Body of pancreas (tissue), 4 donors: Measurements from ENCODE around the gene ELOVL3. TPM values are rescaled to one million over a fixed set of nuclear protein-coding genes. Genes with fewer than 3 reads are reported as not detected.

Experiments
- ATAC-seq: fragments of 150-250 bp; one replicate; pipeline ENCODE4 v1.9.1; 2016
- DNase-seq, 4 donors: peaks; one replicate each; pipeline ENCODE4 v3.0.0-alpha.2; 2019
- H3K27ac ChIP-seq, 4 donors: fragments of 200-600 bp; sonication (generic); 1 replicate in 3 of 4; 2 replicates in 1 of 4; pipeline versions ENCODE4 v1.5.1 to v1.6.1; 2016 to 2019; ENCODE audit warnings: mild to moderate bottlenecking in 1 of 4, mixed read lengths in 1 of 4, moderate library complexity in 1 of 4
- H3K27me3 ChIP-seq, 2 donors: fragments of 200-600 bp; sonication (generic); one replicate each; pipeline ENCODE4 v1.6.0; 2016; ENCODE audit warnings: mild to moderate bottlenecking in 1 of 2
- H3K36me3 ChIP-seq, 2 donors: fragments of 200-600 bp; sonication (generic); replicated peaks in 1 of 2; 2 replicates each; pipeline ENCODE4 v1.5.1; 2016; ENCODE audit warnings: low read depth in 2 of 2; ENCODE audit not compliant: insufficient read depth in 1 of 2
- H3K4me1 ChIP-seq: fragments of 200-600 bp; sonication (generic); one replicate; pipeline ENCODE4 v1.6.0; 2016
- H3K4me3 ChIP-seq, 2 donors: fragments of 200-600 bp; sonication (generic); 1 replicate in 1 of 2; 2 replicates in 1 of 2; pipeline ENCODE4 v1.5.1; 2016 to 2019
- H3K9me3 ChIP-seq, 3 donors: fragments of 200-600 bp; sonication (generic); 1 replicate in 2 of 3; 2 replicates in 1 of 3; pipeline ENCODE4 v1.5.1; 2016
- POLR2A ChIP-seq, 3 donors: fragments of 450-650 bp; IDR thresholded peaks; one replicate each; pipeline ENCODE4 v1.6.1; 2016; ENCODE audit warnings: antibody characterized with exemption in 3 of 3, mild to moderate bottlenecking in 2 of 3
- WGBS, 2 donors: methylation state at CpG; one replicate each; pipeline ENCODE4 v1.1.5; 2017; 5-methylcytosine and 5-hydroxymethylcytosine counted together
- intact Hi-C: fragments of 100-400 bp; cut with DNase I; formaldehyde crosslinking; loops from one replicate; pipeline ENCODE4 v1.15.1; 2023
- total RNA-seq, 2 donors: library from RNA; depleted of rRNA; stranded (reverse); fragments of >200 nt; gene quantifications; one replicate each; pipeline ENCODE4 v1.1.0, GENCODE V29; 2016
- TF ChIP-seq, protein P1 (sequence below), 7 experiments: fragments of 450-650 bp in 4 of 7; fragments of 200-600 bp in 3 of 7; sonication (generic) in 3 of 7; IDR thresholded peaks; one replicate each; pipeline ENCODE4 v1.5.1; 2016 to 2019; ENCODE audit warnings: antibody characterized with exemption in 7 of 7

Gene ELOVL3
- total RNA-seq, 2 donors from 2014 or later: not detected

DNA sequence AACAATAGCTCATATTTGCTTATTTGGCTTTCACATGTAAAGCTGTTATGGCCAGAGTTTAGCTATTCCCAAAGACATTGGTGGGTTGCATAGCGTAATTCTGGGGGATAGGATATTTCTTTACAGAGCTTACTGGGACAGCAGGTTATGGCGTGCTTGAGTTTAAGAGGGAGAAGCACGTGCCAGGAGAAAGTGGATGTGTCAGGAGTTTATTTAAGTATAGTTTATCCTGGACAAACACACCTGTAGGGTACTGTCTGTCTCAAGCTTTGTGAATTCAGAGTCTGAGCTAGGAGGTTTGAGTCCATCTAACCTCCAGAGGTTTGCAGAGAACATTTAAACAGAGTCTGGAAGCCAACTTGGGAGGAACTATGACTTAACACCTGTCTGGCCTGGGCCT lies 40.6 kb downstream of the ELOVL3 start:
- Histone ChIP-seq H3K27ac (peak overlapping the region in 1 of 4 donors; percentile 3), H3K9me3 (no peaks in the 10 kb centered on the region), H3K27me3 (no peaks in the 10 kb centered on the region), H3K4me3 (no peak overlapping the region), H3K36me3 (peaks cover 0 to 2% of the 10 kb centered on the region in 2 donors), H3K4me1 (peaks cover 31% of the 10 kb centered on the region)
- TF ChIP-seq, protein P1, sequence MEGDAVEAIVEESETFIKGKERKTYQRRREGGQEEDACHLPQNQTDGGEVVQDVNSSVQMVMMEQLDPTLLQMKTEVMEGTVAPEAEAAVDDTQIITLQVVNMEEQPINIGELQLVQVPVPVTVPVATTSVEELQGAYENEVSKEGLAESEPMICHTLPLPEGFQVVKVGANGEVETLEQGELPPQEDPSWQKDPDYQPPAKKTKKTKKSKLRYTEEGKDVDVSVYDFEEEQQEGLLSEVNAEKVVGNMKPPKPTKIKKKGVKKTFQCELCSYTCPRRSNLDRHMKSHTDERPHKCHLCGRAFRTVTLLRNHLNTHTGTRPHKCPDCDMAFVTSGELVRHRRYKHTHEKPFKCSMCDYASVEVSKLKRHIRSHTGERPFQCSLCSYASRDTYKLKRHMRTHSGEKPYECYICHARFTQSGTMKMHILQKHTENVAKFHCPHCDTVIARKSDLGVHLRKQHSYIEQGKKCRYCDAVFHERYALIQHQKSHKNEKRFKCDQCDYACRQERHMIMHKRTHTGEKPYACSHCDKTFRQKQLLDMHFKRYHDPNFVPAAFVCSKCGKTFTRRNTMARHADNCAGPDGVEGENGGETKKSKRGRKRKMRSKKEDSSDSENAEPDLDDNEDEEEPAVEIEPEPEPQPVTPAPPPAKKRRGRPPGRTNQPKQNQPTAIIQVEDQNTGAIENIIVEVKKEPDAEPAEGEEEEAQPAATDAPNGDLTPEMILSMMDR (IDR thresholded peaks at IDR 0.05): no peak
- TF ChIP-seq POLR2A (IDR thresholded peaks at IDR 0.05): no peak
- intact Hi-C loops: no loop called here
- DNase-seq (no peak), ATAC-seq (no peak)
- WGBS, 2 donors: 87 to 88% methylated on average over 3 of the region's 3 CpGs

DNA sequence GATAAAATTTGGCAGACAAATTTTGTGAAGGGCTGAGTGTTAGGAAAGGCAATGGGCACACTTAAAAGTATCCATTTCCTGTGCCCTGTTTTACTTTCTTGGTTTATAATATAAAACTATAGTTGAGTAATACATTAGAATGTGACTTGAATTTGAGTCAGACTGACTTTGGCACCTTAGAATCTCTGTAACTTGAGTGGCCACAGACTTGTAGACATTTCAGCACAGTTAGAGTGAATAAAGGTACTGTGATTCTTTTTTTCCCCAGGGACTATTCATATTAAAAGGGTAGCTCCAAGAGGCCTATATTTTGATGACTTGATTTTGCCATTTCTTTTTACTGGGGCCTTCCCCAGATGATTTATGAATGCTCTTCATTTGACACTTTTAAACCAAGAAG lies 41.6 kb downstream of the ELOVL3 start:
- TF ChIP-seq, protein P1 (IDR thresholded peaks at IDR 0.05): no peak
- no peak for TF ChIP-seq POLR2A (IDR thresholded peaks at IDR 0.05)
- no peak for DNase-seq
- ATAC-seq: no peak
- peaks cover 22% of the 10 kb centered on the region for H3K4me1 ChIP-seq
- no peaks in the 10 kb centered on the region for H3K36me3 ChIP-seq
- H3K27me3 ChIP-seq: no peaks in the 10 kb centered on the region
- H3K27ac ChIP-seq: no peak overlapping the region
- no peaks in the 10 kb centered on the region for H3K9me3 ChIP-seq
- H3K4me3 ChIP-seq: no peak overlapping the region
- intact Hi-C loops: no loop called here

DNA sequence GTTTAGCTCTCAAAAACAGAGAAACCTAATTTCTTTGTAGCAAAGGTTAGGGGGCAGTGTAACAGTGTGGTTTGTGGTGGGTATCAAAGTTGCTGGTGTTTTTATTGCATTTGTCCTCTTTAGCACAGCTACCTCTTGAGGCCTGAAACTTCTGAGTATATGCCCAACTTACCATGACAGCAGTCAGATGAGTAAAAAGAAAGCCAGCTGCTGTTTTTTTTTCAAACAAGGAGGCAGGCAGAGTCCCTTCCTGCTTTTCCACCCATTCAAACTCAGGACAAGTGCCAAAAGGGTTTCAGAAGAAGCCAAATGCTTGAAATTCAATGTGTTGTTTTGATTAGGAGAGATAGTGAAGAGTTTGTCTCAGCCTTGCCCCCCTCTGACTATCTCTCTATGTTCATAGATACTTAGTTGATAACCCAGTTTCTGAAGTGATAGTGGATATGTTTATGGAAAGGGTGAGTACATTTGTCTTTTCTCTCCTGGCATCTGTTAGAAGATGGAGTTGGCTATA lies 42.3 kb downstream of the ELOVL3 start:
- DNase-seq: no peak
- TF ChIP-seq, protein P1 (IDR thresholded peaks at IDR 0.05): no peak
- no peak for TF ChIP-seq POLR2A (IDR thresholded peaks at IDR 0.05)
- Histone ChIP-seq H3K36me3 (no peaks in the 10 kb centered on the region), H3K4me1 (peaks cover 15% of the 10 kb centered on the region), H3K27me3 (no peaks in the 10 kb centered on the region), H3K27ac (no peak overlapping the region), H3K9me3 (no peaks in the 10 kb centered on the region), H3K4me3 (no peak overlapping the region)
- no peak for ATAC-seq
- intact Hi-C loops: no loop called here

DNA sequence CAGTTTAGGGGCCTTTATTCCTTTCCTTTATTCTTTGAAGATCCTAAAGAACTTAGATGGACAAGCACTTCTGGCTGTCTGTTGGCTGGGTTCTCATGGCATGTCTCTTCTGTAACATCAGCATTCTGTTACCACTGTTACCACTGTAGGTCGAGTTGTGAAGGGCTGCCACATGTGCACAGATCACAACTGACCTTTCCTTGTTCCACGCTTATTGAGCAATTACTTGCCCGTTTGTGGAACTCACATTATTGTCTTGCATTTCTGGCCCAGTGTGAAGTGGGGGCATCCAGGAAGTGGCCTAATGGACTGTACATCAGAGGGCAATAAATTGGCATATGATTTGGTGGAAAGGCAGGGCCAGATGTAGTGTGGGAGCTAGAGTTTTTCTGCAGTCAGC lies 42.9 kb downstream of the ELOVL3 start:
- 43 to 52% methylated on average over 3 of the region's 3 CpGs for WGBS, 2 donors
- Histone ChIP-seq H3K27ac (peak overlapping the region in 1 of 4 donors; percentile 5), H3K9me3 (no peaks in the 10 kb centered on the region), H3K4me3 (no peak overlapping the region), H3K4me1 (peaks cover 14% of the 10 kb centered on the region), H3K27me3 (no peaks in the 10 kb centered on the region), H3K36me3 (no peaks in the 10 kb centered on the region)
- DNase-seq (no peak), ATAC-seq (peak; percentile 15)
- intact Hi-C loops: no loop called here
- TF ChIP-seq, protein P1 (IDR thresholded peaks at IDR 0.05): no peak
- no peak for TF ChIP-seq POLR2A (IDR thresholded peaks at IDR 0.05)

DNA sequence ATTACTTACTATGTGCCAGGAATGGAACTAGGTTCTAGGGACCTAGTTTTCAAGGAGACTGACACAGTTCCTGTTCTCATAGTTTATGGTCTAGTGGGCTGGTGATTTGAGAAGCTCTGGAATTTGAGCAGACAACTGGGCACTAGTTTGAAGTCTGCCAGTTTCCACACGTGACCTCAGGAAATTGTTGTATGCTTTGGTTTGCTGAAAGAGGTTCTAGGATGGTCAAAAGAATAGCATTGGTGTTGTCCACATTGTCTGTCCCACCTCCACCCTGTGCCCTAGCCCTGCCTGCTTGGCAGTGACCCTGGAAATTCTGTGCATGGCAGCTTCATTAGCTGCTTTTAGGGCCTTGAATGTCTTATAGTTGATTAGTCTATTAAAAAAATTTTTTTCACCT lies 48.0 kb downstream of the ELOVL3 start:
- H3K4me3 ChIP-seq: no peak overlapping the region
- TF ChIP-seq, protein P1 (IDR thresholded peaks at IDR 0.05): no peak
- no peak for TF ChIP-seq POLR2A (IDR thresholded peaks at IDR 0.05)
- H3K27ac ChIP-seq: no peak overlapping the region
- no peak for ATAC-seq
- no peaks in the 10 kb centered on the region for H3K9me3 ChIP-seq
- intact Hi-C loops: no loop called here
- DNase-seq: no peak
- peaks cover 8% of the 10 kb centered on the region for H3K4me1 ChIP-seq
- 56 to 65% methylated on average over 1 of the region's 1 CpG for WGBS, 2 donors
- H3K36me3 ChIP-seq: no peaks in the 10 kb centered on the region
- no peaks in the 10 kb centered on the region for H3K27me3 ChIP-seq
